RPMI8226 (cell line): ENCODE results near the gene ELAPOR2.
"Not testable (repeated sequence)": the region's sequence is repeated elsewhere in the genome, so short reads cannot be mapped to it uniquely, and the experiment has no call there.

Experiments
- DNase-seq: peaks from one replicate; pipeline ENCODE4 v3.0.0-alpha.2; 2015

Gene ELAPOR2

GRCh38 chr7:87039691-87040299, 19.7 kb downstream of the ELAPOR2 start:
- not testable (repeated sequence) for DNase-seq

GRCh38 chr7:87038993-87039690, 20.3 kb downstream of the ELAPOR2 start:
- no peak for DNase-seq

- no peak for DNase-seq
These were observed 22.5 kb downstream of the ELAPOR2 start for GRCh38 chr7:87036985-87037384.

GRCh38 chr7:87032604-87033339, 26.7 kb downstream of the ELAPOR2 start:
- no peak for DNase-seq

- no peak for DNase-seq
These were observed 30.4 kb downstream of the ELAPOR2 start for GRCh38 chr7:87029078-87029477.

DNA sequence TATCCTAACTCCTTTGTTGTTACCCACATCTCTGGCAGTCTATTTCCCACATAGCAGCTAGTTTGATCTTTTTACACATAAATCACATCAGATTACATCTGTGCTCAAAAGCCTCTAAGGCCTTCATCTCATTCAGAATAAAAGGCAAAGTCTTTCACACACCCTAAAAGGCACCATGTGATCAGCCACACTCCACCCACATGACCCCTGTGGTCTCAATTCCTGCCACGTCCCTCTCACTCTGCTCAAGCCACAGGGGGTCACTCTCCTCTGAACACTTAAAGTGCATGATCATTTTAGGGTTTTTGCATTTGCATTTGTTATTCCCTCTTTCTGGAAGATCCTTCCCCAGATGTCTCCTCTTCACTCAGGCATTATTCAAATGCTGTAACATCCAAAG, 30.8 kb downstream of the ELAPOR2 start:
- no peak for DNase-seq

DNA sequence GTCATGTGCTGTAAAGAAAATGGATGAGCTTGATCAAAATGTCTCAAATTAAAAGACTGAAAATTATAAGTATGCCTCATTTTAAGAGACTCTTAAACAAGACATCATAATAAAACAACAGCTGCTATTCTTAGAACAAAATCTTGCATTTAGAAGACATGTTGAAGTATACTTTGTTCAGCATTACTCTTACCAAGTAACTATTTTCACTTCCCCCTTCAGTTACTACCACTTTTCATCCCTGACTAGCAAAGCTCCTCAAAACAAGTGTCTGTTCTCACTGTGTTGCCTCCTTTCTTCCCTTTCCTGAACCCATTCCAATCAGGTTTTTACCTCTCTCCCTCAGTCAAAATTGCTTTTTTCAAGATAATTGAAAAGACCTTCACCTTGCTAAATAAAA, 31.6 kb downstream of the ELAPOR2 start:
- DNase-seq, result no peak

DNA sequence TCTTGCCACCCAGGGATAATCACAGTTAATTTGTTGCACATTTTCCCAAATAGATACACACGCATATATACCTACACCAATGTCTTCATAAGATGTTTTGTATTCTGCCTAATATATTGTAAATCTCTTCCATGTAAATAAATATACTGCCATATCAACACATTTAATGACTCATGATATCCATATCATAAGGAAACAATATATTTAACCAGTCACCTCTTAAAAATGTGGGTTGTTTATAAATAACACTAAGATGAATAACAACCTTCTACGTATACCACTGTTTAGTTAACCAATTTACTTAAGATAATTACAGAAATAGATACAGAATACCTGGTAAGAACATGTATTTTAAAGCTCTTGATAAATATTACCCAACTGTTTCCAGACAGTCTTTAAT, 38.2 kb downstream of the ELAPOR2 start:
- no peak for DNase-seq

GRCh38 chr7:87016606-87017005, 42.8 kb downstream of the ELAPOR2 start:
- no peak for DNase-seq

GRCh38 chr7:87013840-87014190, 45.6 kb downstream of the ELAPOR2 start:
- DNase-seq, result no peak

DNA sequence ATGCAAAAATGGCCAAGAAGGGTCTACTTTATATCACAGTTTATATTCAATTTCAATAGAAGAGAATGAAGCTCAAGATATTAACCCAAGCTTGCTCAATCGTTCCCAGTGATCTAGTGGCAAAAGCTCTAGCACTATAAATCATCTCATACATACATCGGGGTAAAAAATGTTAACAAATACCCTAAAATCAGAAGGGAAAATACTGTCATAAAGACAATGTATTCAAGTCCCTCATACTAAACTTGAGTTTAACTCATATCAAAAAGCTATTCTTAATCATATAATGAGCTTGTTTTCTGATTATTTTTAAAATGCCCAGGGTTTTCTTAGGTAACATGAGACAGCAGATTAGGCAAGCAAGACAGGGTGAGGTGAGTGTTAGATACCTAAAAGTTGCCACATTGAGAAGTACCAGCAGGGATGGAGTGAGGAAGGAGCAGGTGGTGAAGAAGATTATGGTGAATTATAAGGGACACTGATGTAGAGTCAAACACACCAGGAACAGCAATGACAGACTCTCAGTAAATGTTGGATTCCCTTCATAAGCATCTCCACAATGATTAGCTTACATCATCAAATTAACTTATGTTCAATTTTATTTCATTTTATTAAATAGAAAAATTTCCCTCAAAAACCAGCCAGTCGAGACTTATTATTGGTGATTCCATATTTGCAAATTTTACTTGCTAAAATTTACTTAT, 46.2 kb downstream of the ELAPOR2 start:
- no peak for DNase-seq
